ACC112 (cell line): ENCODE results near the gene CPNE6.
A peak's percentile ranks its signal among the peaks of the same experiment; 100 is the strongest.
"Not testable (repeated sequence)": the region's sequence is repeated elsewhere in the genome, so short reads cannot be mapped to it uniquely, and the experiment has no call there.

Experiments
- H2AFZ ChIP-seq: fragments of 200-600 bp; sonication (generic); one replicate; pipeline ENCODE4 v1.6.0; 2017; ENCODE audit warnings: antibody characterized with exemption, low read length; ENCODE audit not compliant: unreplicated experiment
- H3K27ac ChIP-seq: fragments of 200-600 bp; sonication (generic); 2 replicates; pipeline ENCODE4 v1.5.1; 2014; ENCODE audit warnings: low read depth, mild to moderate bottlenecking, antibody characterized with exemption, low read length, moderate library complexity
- H3K27me3 ChIP-seq: fragments of 200-600 bp; sonication (generic); 2 replicates; pipeline ENCODE4 v1.6.1; 2014; ENCODE audit warnings: mild to moderate bottlenecking, antibody characterized with exemption, low read length, moderate library complexity, mixed read lengths; ENCODE audit not compliant: insufficient read depth
- H3K36me3 ChIP-seq: fragments of 200-600 bp; sonication (generic); 2 replicates; pipeline ENCODE4 v1.6.1; 2016; ENCODE audit warnings: mild to moderate bottlenecking, antibody characterized with exemption, low read length, moderate library complexity, mixed read lengths; ENCODE audit not compliant: insufficient read depth
- H3K4me1 ChIP-seq: fragments of 200-600 bp; sonication (generic); one replicate; pipeline ENCODE4 v1.6.1; 2016; ENCODE audit warnings: low read length, mixed read lengths; ENCODE audit not compliant: insufficient read depth, unreplicated experiment, control insufficient read depth
- H3K4me3 ChIP-seq: fragments of 200-600 bp; sonication (generic); 2 replicates; pipeline ENCODE4 v1.5.1; 2014; ENCODE audit warnings: mild to moderate bottlenecking, low read depth, low read length
- H3K79me2 ChIP-seq: fragments of 200-600 bp; sonication (generic); one replicate; pipeline ENCODE4 v1.6.0; 2016; ENCODE audit warnings: low read length; ENCODE audit not compliant: control insufficient read depth, unreplicated experiment, insufficient read depth

Gene CPNE6

GRCh38 chr14:24071144-24071697 lies at the start of gene CPNE6:
Gene CPNE6 (plus strand): TSS chr14:24071562. CDS start chr14:24072937, 1,375 bp downstream.
- Histone ChIP-seq H3K79me2 (no peaks in the 10 kb centered on the region), H3K27me3 (peaks cover 69% of the 10 kb centered on the region), H2AFZ (no peak within 1 kb of the TSS), H3K27ac (no peak within 1 kb of the TSS), H3K36me3 (no peaks in the 10 kb centered on the region), H3K4me1 (no peaks in the 10 kb centered on the region), H3K4me3 (no peak within 1 kb of the TSS)

GRCh38 chr14:24024939-24025418 lies 46.4 kb upstream of the CPNE6 start:
- H3K4me1 ChIP-seq, H3K27me3 ChIP-seq, H3K36me3 ChIP-seq, H3K27ac ChIP-seq, H2AFZ ChIP-seq, H3K79me2 ChIP-seq, H3K4me3 ChIP-seq: not testable (repeated sequence)

- H3K4me3 ChIP-seq, H3K36me3 ChIP-seq, H2AFZ ChIP-seq, H3K79me2 ChIP-seq, H3K27me3 ChIP-seq, H3K27ac ChIP-seq, H3K4me1 ChIP-seq: not testable (repeated sequence)
Observed at GRCh38 chr14:24029687-24030086, 41.7 kb upstream of the CPNE6 start.

GRCh38 chr14:24031331-24031730 lies 40.0 kb upstream of the CPNE6 start:
- H3K79me2 ChIP-seq, H3K36me3 ChIP-seq, H2AFZ ChIP-seq, H3K4me3 ChIP-seq, H3K27me3 ChIP-seq, H3K4me1 ChIP-seq, H3K27ac ChIP-seq: not testable (repeated sequence)

GRCh38 chr14:24032727-24033418 lies 38.5 kb upstream of the CPNE6 start:
- peaks cover 7% of the 10 kb centered on the region for H3K4me1 ChIP-seq
- H2AFZ ChIP-seq: no peak overlapping the region
- H3K27ac ChIP-seq: no peak overlapping the region
- no peaks in the 10 kb centered on the region for H3K36me3 ChIP-seq
- no peaks in the 10 kb centered on the region for H3K79me2 ChIP-seq
- no peak overlapping the region for H3K4me3 ChIP-seq
- no peaks in the 10 kb centered on the region for H3K27me3 ChIP-seq

GRCh38 chr14:24035769-24036168 lies 35.6 kb upstream of the CPNE6 start:
- not testable (repeated sequence) for H3K4me1 ChIP-seq, H2AFZ ChIP-seq, H3K36me3 ChIP-seq, H3K27ac ChIP-seq, H3K27me3 ChIP-seq, H3K79me2 ChIP-seq
- H3K4me3 ChIP-seq: peak overlapping the region; percentile 77

- H3K4me3 ChIP-seq: peak overlapping the region; percentile 77
- H3K27me3 ChIP-seq: no peaks in the 10 kb centered on the region
- H3K79me2 ChIP-seq: no peaks in the 10 kb centered on the region
- peak overlapping the region; percentile 49 for H2AFZ ChIP-seq
- H3K4me1 ChIP-seq: peaks cover 7% of the 10 kb centered on the region
- no peak overlapping the region for H3K27ac ChIP-seq
- H3K36me3 ChIP-seq: no peaks in the 10 kb centered on the region
Observed at GRCh38 chr14:24036169-24036962, 35.0 kb upstream of the CPNE6 start.

- H3K27me3 ChIP-seq, H3K4me1 ChIP-seq, H3K79me2 ChIP-seq, H2AFZ ChIP-seq, H3K36me3 ChIP-seq, H3K27ac ChIP-seq: not testable (repeated sequence)
- peak overlapping the region; percentile 77 for H3K4me3 ChIP-seq
Observed at GRCh38 chr14:24036963-24037657, 34.3 kb upstream of the CPNE6 start.

GRCh38 chr14:24037658-24038037 lies 33.7 kb upstream of the CPNE6 start:
- Histone ChIP-seq H3K4me3 (no peak overlapping the region), H3K36me3 (no peaks in the 10 kb centered on the region), H3K27ac (no peak overlapping the region), H3K27me3 (no peaks in the 10 kb centered on the region), H2AFZ (no peak overlapping the region), H3K4me1 (peaks cover 7% of the 10 kb centered on the region), H3K79me2 (no peaks in the 10 kb centered on the region)

- no peaks in the 10 kb centered on the region for H3K79me2 ChIP-seq
- H3K27me3 ChIP-seq: no peaks in the 10 kb centered on the region
- peaks cover 7% of the 10 kb centered on the region for H3K4me1 ChIP-seq
- no peak overlapping the region for H2AFZ ChIP-seq
- H3K36me3 ChIP-seq: no peaks in the 10 kb centered on the region
- no peak overlapping the region for H3K27ac ChIP-seq
- no peak overlapping the region for H3K4me3 ChIP-seq
Observed at GRCh38 chr14:24038686-24039085, 32.7 kb upstream of the CPNE6 start.
